Measurements from ENCODE around the gene PLG. TPM values are rescaled to one million over a fixed set of nuclear protein-coding genes. Genes with fewer than 3 reads are reported as not detected.
"Not testable (repeated sequence)": the region's sequence is repeated elsewhere in the genome, so short reads cannot be mapped to it uniquely, and the experiment has no call there.

PLG gene
- polyA plus RNA-seq, 2 of the 4 experiments (the other 2 are of a cell fraction): not detected

- no peak for TF ChIP-seq REST (IDR thresholded peaks at IDR 0.05)
- TF ChIP-seq SREBF2 (IDR thresholded peaks at IDR 0.05): no peak
- no peak for TF ChIP-seq HOXA7 (CRISPR knock-in tag; IDR thresholded peaks at IDR 0.05)
- TF ChIP-seq POLR2AphosphoS2 (conservative IDR thresholded peaks at IDR 0.05; ENCODE audit: low read length): no peak
- no peak for TF ChIP-seq USF2 (IDR thresholded peaks at IDR 0.05)
- no peak for TF ChIP-seq EHMT2 (IDR thresholded peaks at IDR 0.05; ENCODE audit: low read depth)
- TF ChIP-seq TP53 (CRISPR knock-in tag; IDR thresholded peaks at IDR 0.05): no peak
- no peak for TF ChIP-seq E2F6 (IDR thresholded peaks at IDR 0.05; ENCODE audit: borderline replicate concordance, low read depth)
- TF ChIP-seq MAX (IDR thresholded peaks at IDR 0.05): no peak
- no peak for TF ChIP-seq CTCF (IDR thresholded peaks at IDR 0.05)
- no peak for TF ChIP-seq KDM1A (IDR thresholded peaks at IDR 0.05; ENCODE audit: low read depth)
Measured at GRCh38 chr6:160799801-160800506, 97.9 kb downstream of the PLG start (continued).

GRCh38 chr6:160801418-160801817 lies 99.4 kb downstream of the PLG start:
- no peak for ATAC-seq
- no peak for DNase-seq (ENCODE audit: low read depth in 1 of 2, low spot score in 1 of 2)
- no peak for FAIRE-seq

GRCh38 chr6:160802049-160802448 lies 100.0 kb downstream of the PLG start:
- H3K4me2 ChIP-seq; H3K4me1 ChIP-seq; CTCF ChIA-PET; FAIRE-seq; POLR2A ChIA-PET; H3K27ac ChIP-seq; H3K4me3 ChIP-seq; DNase-seq (ENCODE audit: low read depth in 1 of 2, low spot score in 1 of 2); ATAC-seq; H3K9me3 ChIP-seq: not testable (repeated sequence)
- 31% methylated on average over 3 of the region's 3 CpGs for WGBS (ENCODE audit: missing lambda C conversion rate)

More at GRCh38 chr6:160801418-160801817, 99.4 kb downstream of the PLG start:
- ChIA-PET CTCF (no interaction called here), POLR2A (no interaction called here)
- Histone ChIP-seq H3K4me3 (no peak overlapping the region), H3K4me2 (no peak overlapping the region), H3K9me3 (no peaks in the 10 kb centered on the region), H3K27ac (no peak overlapping the region), H3K4me1 (no peaks in the 10 kb centered on the region)
- WGBS (ENCODE audit: missing lambda C conversion rate): 50% methylated on average over 1 of the region's 1 CpG
- TF ChIP-seq POLR2A (IDR thresholded peaks at IDR 0.05; ENCODE audit: low read length): no peak

Other genes with a start within 250 kb of the PLG start
- not detected in 2 replicates for gene LPA, start 38.0 kb upstream of the PLG start, polyA plus RNA-seq (2011; rRNA removed)
- gene LPA, start 38.0 kb upstream of the PLG start, polyA plus RNA-seq (2017; fragmentation: RNase III; extraction: RNeasy Plus Mini Kit Qiagen cat#74134 plus additional on column Dnase treatment): not detected in 3 replicates

All from A549 (cell line).